HepG2 (cell line): ENCODE measurements around the gene COMMD7. TPM values are rescaled to one million over a fixed set of nuclear protein-coding genes. Genes with fewer than 3 reads are reported as not detected.
A peak's percentile ranks its signal among the peaks of the same experiment; 100 is the strongest.

Experiments
- HNRNPK ChIP-seq: fragments of 200-400 bp; formaldehyde crosslinking; IDR thresholded peaks from 2 replicates; pipeline ENCODE4 v1.6.1; 2018; ENCODE audit warnings: low read length, low read depth, moderate library complexity, mild to moderate bottlenecking; ENCODE audit not compliant: poor library complexity, severe bottlenecking
- MAFK ChIP-seq, 2 experiments: IDR thresholded peaks in 1 of 2; conservative IDR thresholded peaks in 1 of 2; 2 replicates each; pipeline ENCODE4 v1.6.1; 2011; ENCODE audit warnings: improper control_type of control experiment in 2 of 2, low read length in 2 of 2
- MIER3 ChIP-seq: IDR thresholded peaks from 2 replicates; pipeline ENCODE4 v1.6.1; 2016; ENCODE audit warnings: missing compliant biosample characterization, borderline replicate concordance
- PCBP1 ChIP-seq: fragments of 200-400 bp; formaldehyde crosslinking; IDR thresholded peaks from 2 replicates; pipeline ENCODE4 v1.6.1; 2017; ENCODE audit warnings: mild to moderate bottlenecking, low read depth, low read length, borderline replicate concordance
- POLR2A ChIP-seq, 2 experiments: IDR thresholded peaks; 2 replicates each; pipeline ENCODE4 v1.6.1; 2011; ENCODE audit warnings: low read depth in 2 of 2, low read length in 2 of 2, mild to moderate bottlenecking in 1 of 2, moderate library complexity in 1 of 2; ENCODE audit not compliant: insufficient read depth in 1 of 2
- RFX3 ChIP-seq: IDR thresholded peaks from 2 replicates; pipeline ENCODE4 v1.6.1; 2016; ENCODE audit warnings: missing biosample characterization, missing genetic modification reagents
- ZFP41 ChIP-seq: sonication (generic); formaldehyde crosslinking; IDR thresholded peaks from 2 replicates; pipeline ENCODE4 v1.4.0; 2020; ENCODE audit warnings: mild to moderate bottlenecking, missing genetic modification reagents, borderline replicate concordance
- ZMYM4 ChIP-seq: sonication (generic); formaldehyde crosslinking; IDR thresholded peaks from 2 replicates; pipeline ENCODE4 v1.8.1; 2023; ENCODE audit warnings: mild to moderate bottlenecking, missing genetic modification reagents
- ZNF34 ChIP-seq: sonication (generic); formaldehyde crosslinking; IDR thresholded peaks from 2 replicates; pipeline ENCODE4 v1.4.0; 2020; ENCODE audit warnings: mild to moderate bottlenecking, missing genetic modification reagents, borderline replicate concordance
- ZNF556 ChIP-seq: sonication (generic); formaldehyde crosslinking; IDR thresholded peaks from 2 replicates; pipeline ENCODE4 v1.4.0; 2020; ENCODE audit warnings: mild to moderate bottlenecking, missing genetic modification reagents, borderline replicate concordance
- ZNF572 ChIP-seq: sonication (generic); formaldehyde crosslinking; IDR thresholded peaks from 2 replicates; pipeline ENCODE4 v1.5.1; 2020; ENCODE audit warnings: mild to moderate bottlenecking, missing genetic modification reagents
- ZNF766 ChIP-seq: sonication (generic); formaldehyde crosslinking; IDR thresholded peaks from 2 replicates; pipeline ENCODE4 v1.5.0; 2020; ENCODE audit warnings: missing genetic modification reagents, borderline replicate concordance
- ZZZ3 ChIP-seq: sonication (generic); formaldehyde crosslinking; IDR thresholded peaks from 2 replicates; pipeline ENCODE4 v1.4.0; 2020; ENCODE audit warnings: missing genetic modification reagents, mild to moderate bottlenecking, borderline replicate concordance
- polyA plus RNA-seq, 8 experiments: library from polyadenylated mRNA; depleted of rRNA in 3 of 8; stranded (reverse) in 7 of 8; unstranded in 1 of 8; fragments of >200 nt; fragmentation: Illumina TruSeq in 4 of 8; extraction: Trizol in 4 of 8; gene quantifications; 2 replicates each; pipeline versions ENCODE4 v1.2.1 to v1.2.3, GENCODE V29; 2011 to 2016; ENCODE audit warnings: low read depth in 4 of 8, missing spikeins in 1 of 8, mixed read lengths in 1 of 8; ENCODE audit not compliant: insufficient read depth in 1 of 8
- total RNA-seq, 5 experiments: library from RNA; depleted of rRNA; stranded (reverse); fragments of >200 nt; fragmentation: Illumina TruSeq; extraction: Trizol; gene quantifications; 2 replicates each; pipeline ENCODE4 v1.2.3, GENCODE V29; 2016; ENCODE audit warnings: low read depth in 1 of 5
- TF ChIP-seq, protein P1 (sequence below): sonication (generic); formaldehyde crosslinking; IDR thresholded peaks from 2 replicates; pipeline ENCODE4 v1.5.1; 2020; ENCODE audit warnings: mild to moderate bottlenecking, missing genetic modification reagents
- TF ChIP-seq, protein P2 (sequence below): sonication (generic); formaldehyde crosslinking; IDR thresholded peaks from 2 replicates; pipeline ENCODE4 v1.5.0; 2020; ENCODE audit warnings: mild to moderate bottlenecking, missing genetic modification reagents
- TF ChIP-seq, protein P3 (sequence below): IDR thresholded peaks from 2 replicates; pipeline ENCODE4 v1.6.1; 2016; ENCODE audit warnings: mild to moderate bottlenecking, missing biosample characterization, missing genetic modification reagents
- TF ChIP-seq, protein P4 (sequence below): sonication (generic); formaldehyde crosslinking; IDR thresholded peaks from 2 replicates; pipeline ENCODE4 v1.5.0; 2020; ENCODE audit warnings: missing genetic modification reagents

Gene COMMD7
- total and polyA plus RNA-seq, 2 of the 13 experiments (the other 11 are each of a cell fraction or from before 2014, with no cell fraction given) = 42.1 to 53.3 TPM

DNA sequence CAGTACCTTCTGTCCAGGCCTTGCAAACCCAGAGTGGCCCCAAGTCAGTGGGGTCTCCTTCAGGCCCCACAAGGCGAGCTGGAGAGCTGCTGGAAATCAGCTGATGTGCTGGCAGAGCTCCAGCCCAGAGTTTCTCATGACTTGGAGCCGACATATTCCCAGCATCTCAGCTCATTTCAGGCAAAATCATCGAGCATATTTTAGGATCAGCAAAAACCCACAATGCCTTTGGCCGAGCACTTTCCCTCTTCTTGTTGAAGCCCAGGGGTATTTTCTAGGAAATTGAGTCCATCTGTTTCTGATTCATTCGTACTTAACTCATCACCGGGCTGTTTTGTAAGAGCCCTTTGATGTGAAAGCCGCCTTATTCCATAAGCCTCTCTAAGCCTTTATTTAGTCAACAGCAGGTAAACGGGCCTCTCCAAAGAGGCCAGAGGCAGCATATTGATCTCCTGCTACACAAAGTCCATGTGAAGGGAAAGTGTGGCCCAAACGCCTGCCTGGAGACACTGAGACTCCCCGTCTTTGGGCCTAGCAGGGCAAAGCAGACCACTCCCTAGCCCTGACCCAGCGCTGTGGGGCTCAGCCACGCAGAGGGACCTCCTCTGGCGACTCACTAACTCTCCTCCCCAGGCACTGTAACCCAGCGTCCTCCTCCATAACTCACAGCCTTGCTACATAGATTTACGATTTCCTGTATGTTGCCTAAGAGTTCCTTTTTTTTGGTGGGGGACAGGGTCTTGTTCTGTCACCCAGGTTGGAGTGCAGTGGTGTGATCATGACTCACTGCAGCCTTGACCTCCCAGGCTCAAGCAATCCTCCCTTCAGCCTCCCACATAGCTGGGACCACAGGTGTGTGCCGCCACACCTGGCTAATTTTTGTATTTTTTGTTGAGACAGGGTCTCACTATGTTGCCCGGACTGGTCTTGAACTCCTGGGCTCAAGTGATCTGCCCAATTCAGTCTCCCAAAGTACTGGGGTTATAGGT is 57.4 kb downstream of the COMMD7 start (continued):
- TF ChIP-seq, protein P1, sequence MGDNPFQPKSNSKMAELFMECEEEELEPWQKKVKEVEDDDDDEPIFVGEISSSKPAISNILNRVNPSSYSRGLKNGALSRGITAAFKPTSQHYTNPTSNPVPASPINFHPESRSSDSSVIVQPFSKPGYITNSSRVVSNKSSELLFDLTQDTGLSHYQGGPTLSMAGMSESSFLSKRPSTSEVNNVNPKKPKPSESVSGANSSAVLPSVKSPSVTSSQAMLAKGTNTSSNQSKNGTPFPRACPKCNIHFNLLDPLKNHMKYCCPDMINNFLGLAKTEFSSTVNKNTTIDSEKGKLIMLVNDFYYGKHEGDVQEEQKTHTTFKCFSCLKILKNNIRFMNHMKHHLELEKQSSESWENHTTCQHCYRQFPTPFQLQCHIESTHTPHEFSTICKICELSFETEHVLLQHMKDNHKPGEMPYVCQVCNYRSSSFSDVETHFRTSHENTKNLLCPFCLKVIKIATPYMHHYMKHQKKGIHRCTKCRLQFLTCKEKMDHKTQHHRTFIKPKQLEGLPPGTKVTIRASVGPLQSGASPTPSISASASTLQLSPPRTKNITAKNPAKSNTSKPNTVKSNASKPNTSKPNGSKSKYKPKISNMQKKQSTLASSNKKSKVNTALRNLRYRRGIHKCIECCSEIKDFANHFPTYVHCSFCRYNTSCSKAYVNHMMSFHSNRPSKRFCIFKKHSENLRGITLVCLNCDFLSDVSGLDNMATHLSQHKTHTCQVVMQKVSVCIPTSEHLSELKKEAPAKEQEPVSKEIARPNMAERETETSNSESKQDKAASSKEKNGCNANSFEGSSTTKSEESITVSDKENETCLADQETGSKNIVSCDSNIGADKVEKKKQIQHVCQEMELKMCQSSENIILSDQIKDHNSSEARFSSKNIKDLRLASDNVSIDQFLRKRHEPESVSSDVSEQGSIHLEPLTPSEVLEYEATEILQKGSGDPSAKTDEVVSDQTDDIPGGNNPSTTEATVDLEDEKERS (CRISPR knock-in tag) = peak; percentile 100
- TF ChIP-seq ZMYM4 (CRISPR knock-in tag) (peak; percentile 95), ZFP41 (CRISPR knock-in tag) (no peak), ZZZ3 (CRISPR knock-in tag) (peak; percentile 59; the same call in 1 of the 2 replicates), MAFK (conservative IDR thresholded peaks at IDR 0.05 in 1 of 2, IDR thresholded peaks at IDR 0.05 in 1 of 2; ENCODE audit: low read length in 2 of 2) (peak; percentile 66 to 78), MIER3 (CRISPR knock-in tag) (peak; percentile 96; the same call in 1 of the 2 replicates), HNRNPK (no peak), ZNF766 (CRISPR knock-in tag) (no peak; the same call in none of the 2 replicates), ZNF556 (CRISPR knock-in tag) (peak; percentile 99), RFX3 (no peak; the same call in 1 of the 2 replicates), POLR2A (IDR thresholded peaks at IDR 0.05; ENCODE audit: insufficient read depth in 1 of 2, low read depth in 2 of 2, low read length in 2 of 2) (peak; percentile 76 to 92), ZNF572 (0 out of 2 replicates have a peak, but pooled peaks have one; percentile 52), ZNF34 (CRISPR knock-in tag) (0 out of 2 replicates have a peak, but pooled peaks have one; percentile 17), PCBP1 (no peak)
- TF ChIP-seq, protein P2, sequence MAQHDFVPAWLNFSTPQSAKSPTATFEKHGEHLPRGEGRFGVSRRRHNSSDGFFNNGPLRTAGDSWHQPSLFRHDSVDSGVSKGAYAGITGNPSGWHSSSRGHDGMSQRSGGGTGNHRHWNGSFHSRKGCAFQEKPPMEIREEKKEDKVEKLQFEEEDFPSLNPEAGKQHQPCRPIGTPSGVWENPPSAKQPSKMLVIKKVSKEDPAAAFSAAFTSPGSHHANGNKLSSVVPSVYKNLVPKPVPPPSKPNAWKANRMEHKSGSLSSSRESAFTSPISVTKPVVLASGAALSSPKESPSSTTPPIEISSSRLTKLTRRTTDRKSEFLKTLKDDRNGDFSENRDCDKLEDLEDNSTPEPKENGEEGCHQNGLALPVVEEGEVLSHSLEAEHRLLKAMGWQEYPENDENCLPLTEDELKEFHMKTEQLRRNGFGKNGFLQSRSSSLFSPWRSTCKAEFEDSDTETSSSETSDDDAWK = no peak
- TF ChIP-seq, protein P3, sequence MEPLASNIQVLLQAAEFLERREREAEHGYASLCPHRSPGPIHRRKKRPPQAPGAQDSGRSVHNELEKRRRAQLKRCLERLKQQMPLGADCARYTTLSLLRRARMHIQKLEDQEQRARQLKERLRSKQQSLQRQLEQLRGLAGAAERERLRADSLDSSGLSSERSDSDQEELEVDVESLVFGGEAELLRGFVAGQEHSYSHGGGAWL (CRISPR knock-in tag) = peak; percentile 66; the same call in 1 of the 2 replicates
- TF ChIP-seq, protein P4, sequence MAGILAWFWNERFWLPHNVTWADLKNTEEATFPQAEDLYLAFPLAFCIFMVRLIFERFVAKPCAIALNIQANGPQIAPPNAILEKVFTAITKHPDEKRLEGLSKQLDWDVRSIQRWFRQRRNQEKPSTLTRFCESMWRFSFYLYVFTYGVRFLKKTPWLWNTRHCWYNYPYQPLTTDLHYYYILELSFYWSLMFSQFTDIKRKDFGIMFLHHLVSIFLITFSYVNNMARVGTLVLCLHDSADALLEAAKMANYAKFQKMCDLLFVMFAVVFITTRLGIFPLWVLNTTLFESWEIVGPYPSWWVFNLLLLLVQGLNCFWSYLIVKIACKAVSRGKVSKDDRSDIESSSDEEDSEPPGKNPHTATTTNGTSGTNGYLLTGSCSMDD (CRISPR knock-in tag) = no peak
